Kidney (tissue), 14 donors: Measurements from ENCODE around the gene BACH2. TPM values are rescaled to one million over a fixed set of nuclear protein-coding genes. Genes with fewer than 3 reads are reported as not detected.

Experiments used
- DNase-seq, 5 donors: peaks; one replicate each; pipeline ENCODE4 v3.0.0-alpha.2; 2013 to 2020
- FAIRE-seq: peaks from 2 replicates; lab custom pipeline; 2012; peaks lifted over from hg19 to GRCh38; lab: Jason Lieb, UNC
- H3K27ac ChIP-seq, 2 donors: one replicate each; pipeline ENCODE4 v1.7.0; 2013; ENCODE audit warnings: low read depth in 2 of 2, low read length in 2 of 2, inconsistent platforms in 1 of 2
- H3K27me3 ChIP-seq: one replicate; pipeline ENCODE4 v1.7.1; 2013; ENCODE audit warnings: low read length, inconsistent platforms; ENCODE audit not compliant: control insufficient read depth, insufficient read depth
- H3K36me3 ChIP-seq, 3 donors: one replicate each; pipeline versions ENCODE4 v1.7.0 to v1.7.1; 2013; ENCODE audit warnings: low read length in 3 of 3, control low read depth in 1 of 3, inconsistent platforms in 1 of 3; ENCODE audit not compliant: insufficient read depth in 3 of 3, control insufficient read depth in 2 of 3
- H3K4me1 ChIP-seq, 3 donors: one replicate each; pipeline versions ENCODE4 v1.7.0 to v1.7.1; 2013; ENCODE audit warnings: low read length in 3 of 3, inconsistent platforms in 1 of 3, low read depth in 1 of 3; ENCODE audit not compliant: control insufficient read depth in 2 of 3, insufficient read depth in 2 of 3
- H3K4me3 ChIP-seq, 3 donors: one replicate each; pipeline versions ENCODE4 v1.7.0 to v1.8.1; 2013; ENCODE audit warnings: low read length in 3 of 3, control low read depth in 1 of 3, inconsistent platforms in 1 of 3
- H3K9ac ChIP-seq, 3 donors: one replicate each; pipeline versions ENCODE4 v1.7.0 to v1.7.1; 2013; ENCODE audit warnings: low read length in 3 of 3, control low read depth in 1 of 3, inconsistent platforms in 1 of 3
- H3K9me3 ChIP-seq, 3 donors: one replicate each; pipeline versions ENCODE4 v1.7.0 to v1.7.1; 2013; ENCODE audit warnings: low read length in 3 of 3, control low read depth in 1 of 3, inconsistent platforms in 1 of 3; ENCODE audit not compliant: control insufficient read depth in 2 of 3, insufficient read depth in 1 of 3
- intact Hi-C: fragments of 100-400 bp; cut with DNase I; formaldehyde crosslinking; loops from one replicate; pipeline ENCODE4 v1.11.1; 2022
- polyA plus RNA-seq: library from polyadenylated mRNA; stranded (reverse); fragments of 350-450 nt; fragmentation: Illumina TruSeq; extraction: RNeasy Lipid Tissue Mini Kit (QIAGEN cat#74804); gene quantifications from one replicate; pipeline ENCODE4 v1.2.3, GENCODE V29; 2014; ENCODE audit warnings: low read depth, low replicate concordance; ENCODE audit not compliant: insufficient read depth
- total RNA-seq: library from RNA; stranded (reverse); fragmentation: NEBNext Ultra II Directional; extraction: Animal tissue kit (Norgen Biotek cat#: 25700); gene quantifications from one replicate; pipeline ENCODE4 v1.2.1, GENCODE V29; 2021
- TF ChIP-seq, protein P1 (sequence below): IDR thresholded peaks from 3 replicates; pipeline ENCODE4 v1.5.1; 2012; ENCODE audit warnings: mild to moderate bottlenecking, moderate library complexity, borderline replicate concordance; ENCODE audit not compliant: insufficient read depth; ENCODE audit errors: extremely low read depth
- donor health status: control.
- donor health status: control.
- donor health status: control.
- donor health status: control.
- donor health status: control.
- donor health status: DM: yes; HTN: yes; CAD: no.
- donor health status: Normal renal cell carcinoma (clear cell type).

BACH2 gene
- total and polyA plus RNA-seq, 2 donors from 2014 or later = 0.32 to 6.9 TPM

DNA sequence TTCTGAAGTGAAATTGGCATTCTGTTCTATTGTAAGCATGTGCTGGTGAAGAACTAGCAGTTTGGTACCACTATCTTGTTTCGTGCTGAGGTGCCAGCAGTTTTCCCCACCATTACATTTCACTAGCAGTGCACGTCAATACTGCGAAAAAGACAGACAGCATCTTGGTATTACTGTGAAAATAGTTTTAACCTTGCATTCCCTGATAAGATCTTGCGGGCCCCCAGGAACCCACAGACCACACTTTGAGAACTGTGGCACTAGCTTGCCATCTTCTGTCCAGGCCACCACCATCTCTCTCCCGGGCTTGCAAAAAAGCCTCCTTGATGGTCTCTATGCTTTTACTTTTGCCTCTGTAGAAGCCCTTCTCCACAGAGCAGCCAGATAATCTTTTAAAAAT, 185.7 kb downstream of the BACH2 start:
- H3K9ac ChIP-seq = no peak overlapping the region
- FAIRE-seq = no peak
- no peaks in the 10 kb centered on the region for H3K27me3 ChIP-seq
- no peaks in the 10 kb centered on the region for H3K4me1 ChIP-seq
- H3K27ac ChIP-seq = no peak overlapping the region
- H3K36me3 ChIP-seq = no peaks in the 10 kb centered on the region
- intact Hi-C loops = no loop called here
- no peak overlapping the region for H3K4me3 ChIP-seq
- TF ChIP-seq, protein P1, sequence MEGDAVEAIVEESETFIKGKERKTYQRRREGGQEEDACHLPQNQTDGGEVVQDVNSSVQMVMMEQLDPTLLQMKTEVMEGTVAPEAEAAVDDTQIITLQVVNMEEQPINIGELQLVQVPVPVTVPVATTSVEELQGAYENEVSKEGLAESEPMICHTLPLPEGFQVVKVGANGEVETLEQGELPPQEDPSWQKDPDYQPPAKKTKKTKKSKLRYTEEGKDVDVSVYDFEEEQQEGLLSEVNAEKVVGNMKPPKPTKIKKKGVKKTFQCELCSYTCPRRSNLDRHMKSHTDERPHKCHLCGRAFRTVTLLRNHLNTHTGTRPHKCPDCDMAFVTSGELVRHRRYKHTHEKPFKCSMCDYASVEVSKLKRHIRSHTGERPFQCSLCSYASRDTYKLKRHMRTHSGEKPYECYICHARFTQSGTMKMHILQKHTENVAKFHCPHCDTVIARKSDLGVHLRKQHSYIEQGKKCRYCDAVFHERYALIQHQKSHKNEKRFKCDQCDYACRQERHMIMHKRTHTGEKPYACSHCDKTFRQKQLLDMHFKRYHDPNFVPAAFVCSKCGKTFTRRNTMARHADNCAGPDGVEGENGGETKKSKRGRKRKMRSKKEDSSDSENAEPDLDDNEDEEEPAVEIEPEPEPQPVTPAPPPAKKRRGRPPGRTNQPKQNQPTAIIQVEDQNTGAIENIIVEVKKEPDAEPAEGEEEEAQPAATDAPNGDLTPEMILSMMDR = no peak
- no peak for DNase-seq
- H3K9me3 ChIP-seq = peaks cover 0 to 2% (median 0%) of the 10 kb centered on the region in 3 donors

DNA sequence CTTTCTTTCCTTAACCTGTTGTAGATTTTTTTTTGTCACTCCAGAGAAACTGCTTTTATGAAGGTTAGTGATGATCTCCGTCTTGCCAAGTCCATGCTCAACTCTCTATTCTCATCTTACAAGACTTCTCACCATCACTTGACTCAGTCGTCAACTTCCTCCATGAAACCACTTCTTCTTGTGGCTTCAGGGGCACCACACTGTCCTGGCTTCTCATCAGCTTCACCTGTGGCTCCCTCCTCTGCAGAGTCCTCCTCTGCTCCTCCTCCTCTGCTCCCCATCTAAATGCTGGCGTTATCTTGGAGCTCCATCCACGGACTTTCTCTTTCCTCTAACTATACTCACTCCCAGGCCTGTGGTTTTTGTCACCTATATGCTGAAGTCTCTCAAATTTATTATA, 187.5 kb downstream of the BACH2 start:
- TF ChIP-seq, protein P1 = no peak
- FAIRE-seq (no peak), DNase-seq (no peak)
- Histone ChIP-seq H3K4me3 (no peak overlapping the region), H3K36me3 (no peaks in the 10 kb centered on the region), H3K4me1 (no peaks in the 10 kb centered on the region), H3K27ac (no peak overlapping the region), H3K9me3 (peaks cover 0 to 2% (median 0%) of the 10 kb centered on the region in 3 donors), H3K27me3 (no peaks in the 10 kb centered on the region), H3K9ac (no peak overlapping the region)
- intact Hi-C loops = no loop called here

DNA sequence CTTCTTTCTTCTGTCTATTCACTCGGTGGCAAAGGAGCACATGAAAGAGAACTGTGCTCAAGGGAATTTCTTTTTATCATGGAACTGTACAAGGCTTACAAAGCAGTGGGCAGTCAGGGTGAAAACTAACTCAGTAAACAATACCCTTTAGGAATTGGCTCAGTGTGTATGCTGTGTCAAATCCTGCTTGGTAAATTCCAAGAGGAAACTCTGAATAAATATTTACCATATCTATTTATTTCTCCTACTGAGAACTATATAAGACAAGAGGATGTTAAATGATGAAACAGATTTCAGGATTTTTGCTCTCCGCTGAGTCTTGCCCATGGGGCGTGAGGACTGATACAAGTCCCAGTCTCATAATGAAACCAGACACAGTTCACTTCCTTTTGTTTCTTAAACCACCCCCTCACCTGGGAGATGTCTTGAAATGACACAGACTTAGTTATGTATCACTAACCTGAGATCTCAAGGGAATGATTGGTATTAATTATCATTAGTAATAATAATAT, 188.8 kb downstream of the BACH2 start:
- Histone ChIP-seq H3K4me1 (no peaks in the 10 kb centered on the region), H3K27me3 (no peaks in the 10 kb centered on the region), H3K9ac (no peak overlapping the region), H3K9me3 (peaks cover 0 to 2% (median 0%) of the 10 kb centered on the region in 3 donors), H3K27ac (no peak overlapping the region), H3K4me3 (no peak overlapping the region), H3K36me3 (no peaks in the 10 kb centered on the region)
- intact Hi-C loops = no loop called here
- DNase-seq (no peak), FAIRE-seq (no peak)
- TF ChIP-seq, protein P1 = no peak

DNA sequence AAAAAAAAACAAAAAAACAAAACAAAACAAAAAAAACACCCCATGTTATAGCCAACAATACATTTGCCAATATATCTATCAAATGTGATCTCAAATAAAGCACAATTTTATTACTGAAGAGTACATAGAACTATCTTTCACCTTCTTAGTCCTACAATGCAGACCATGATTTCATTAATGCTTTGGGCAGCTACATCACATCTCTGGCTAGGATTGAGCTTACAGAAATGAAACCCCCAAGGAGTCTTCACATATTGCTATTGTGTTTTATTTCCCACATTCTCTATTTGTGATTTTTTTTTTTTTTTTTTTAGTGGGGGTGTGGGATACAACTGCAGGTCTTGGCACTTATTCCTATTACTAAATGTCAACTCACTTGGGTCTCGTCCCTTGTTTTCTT, 189.3 kb downstream of the BACH2 start:
- H3K36me3 ChIP-seq = no peaks in the 10 kb centered on the region
- H3K27me3 ChIP-seq = no peaks in the 10 kb centered on the region
- TF ChIP-seq, protein P1 = no peak
- DNase-seq (no peak), FAIRE-seq (no peak)
- no peaks in the 10 kb centered on the region for H3K9me3 ChIP-seq
- H3K4me1 ChIP-seq = no peaks in the 10 kb centered on the region
- no peak overlapping the region for H3K27ac ChIP-seq
- H3K9ac ChIP-seq = no peak overlapping the region
- intact Hi-C loops = no loop called here
- no peak overlapping the region for H3K4me3 ChIP-seq
